Activated T-cell treated with anti-CD3 and anti-CD28 coated beads, Interleukin-2, amount 50 U/mL, for 1 hour (primary cell): Measurements from ENCODE around the gene EVX2.

ENCODE experiments used
- DNase-seq: peaks from one replicate; pipeline ENCODE4 v3.0.0-alpha.2; 2020

Gene EVX2

DNA sequence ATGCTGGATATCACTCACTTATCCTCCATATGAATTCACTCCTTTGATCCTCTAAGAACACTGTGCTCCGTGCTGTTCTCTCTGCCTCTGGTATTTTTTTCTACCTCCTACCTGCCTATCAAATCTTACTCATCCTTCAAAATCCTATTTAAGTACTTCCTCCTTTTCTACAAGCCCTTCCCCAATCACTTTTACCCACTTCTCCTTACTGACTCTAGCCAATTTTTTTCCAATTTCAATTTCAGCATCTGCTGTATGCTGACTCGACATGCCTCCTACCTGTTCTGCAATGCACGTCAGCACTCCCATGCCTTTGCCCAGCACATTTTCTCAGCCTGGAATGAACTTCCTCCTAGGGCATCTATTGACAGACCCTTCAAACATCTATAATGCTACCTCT lies 44.4 kb downstream of the EVX2 start:
- DNase-seq: no peak

DNA sequence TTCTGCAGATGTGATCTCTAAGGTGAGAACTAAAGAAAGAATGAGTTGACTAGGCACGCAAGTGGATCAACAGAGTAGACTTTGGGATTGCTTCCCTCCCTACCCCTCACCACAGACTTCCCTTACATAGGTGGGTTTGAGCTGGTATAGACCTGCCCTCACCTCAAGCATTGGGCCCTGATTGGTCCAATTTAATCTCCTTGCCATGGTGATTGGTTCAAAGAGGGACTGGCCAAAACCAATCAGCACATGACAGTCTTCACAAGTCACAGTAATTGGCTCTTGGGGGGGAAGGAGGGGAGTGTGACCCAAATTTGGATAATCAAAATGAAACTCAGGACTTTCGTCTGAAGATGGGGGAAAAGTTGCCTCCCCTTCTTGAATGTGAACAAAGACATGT lies 45.1 kb downstream of the EVX2 start:
- no peak for DNase-seq

DNA sequence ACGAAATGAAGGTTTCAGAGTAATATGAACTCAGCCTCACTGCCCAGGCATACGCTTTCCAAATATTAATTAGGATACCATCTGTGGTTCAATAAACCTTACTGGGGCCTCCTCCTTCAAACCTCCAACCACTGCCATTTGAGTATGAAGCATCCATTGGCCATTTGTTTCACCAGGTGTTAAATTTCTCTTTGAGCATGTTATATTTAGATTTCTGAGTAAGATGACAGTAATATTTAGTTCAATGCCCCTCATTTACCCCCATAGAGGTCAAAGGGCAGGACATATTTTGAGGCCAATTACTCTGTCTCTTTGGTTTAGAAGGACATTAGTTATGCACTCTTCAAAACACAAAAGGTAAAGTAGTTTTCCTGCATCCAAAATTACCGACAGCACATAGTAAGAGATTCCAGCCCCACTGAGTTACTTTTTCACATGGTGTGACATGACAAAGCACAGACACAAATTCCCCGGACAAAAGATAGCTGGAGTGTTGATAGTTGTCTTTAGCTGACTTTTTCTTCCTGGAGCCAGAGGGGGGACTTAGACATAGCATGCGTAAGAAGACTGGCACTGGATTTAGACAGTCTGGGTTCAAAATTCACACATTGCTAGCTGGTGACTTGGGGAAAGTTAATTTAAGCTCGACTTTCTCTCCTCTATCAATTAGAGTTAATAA lies 48.6 kb downstream of the EVX2 start:
- DNase-seq: no peak

DNA sequence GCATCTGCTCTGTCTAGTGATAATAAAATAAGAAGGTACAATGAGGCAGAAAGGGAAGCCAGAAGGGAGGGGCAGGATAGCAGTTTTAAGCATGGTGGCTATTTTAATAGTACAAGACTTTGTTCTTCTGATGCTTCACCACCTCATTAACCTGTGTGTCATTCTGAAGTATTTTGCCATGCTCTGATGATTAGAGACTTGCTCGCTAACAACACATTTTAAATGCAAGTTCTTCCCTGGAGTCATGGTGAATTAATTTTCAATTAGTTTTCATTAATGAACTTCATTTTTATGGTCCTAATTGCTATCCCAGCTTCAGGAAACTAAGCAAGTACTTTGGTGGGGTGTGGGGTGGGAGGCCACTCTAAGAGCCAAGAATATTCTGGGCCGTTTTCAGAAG lies 56.0 kb downstream of the EVX2 start:
- no peak for DNase-seq
